GM19099 (cell line): ENCODE data around the gene SLC27A2.

Source experiments
- POLR2A ChIP-seq: IDR thresholded peaks from 3 replicates; pipeline ENCODE4 v1.6.1; 2011; ENCODE audit warnings: low read depth; ENCODE audit not compliant: insufficient read length; ENCODE audit errors: extremely low read depth

Gene SLC27A2

GRCh38 chr15:50150851-50151250, 31.1 kb upstream of the SLC27A2 start:
- no peak for TF ChIP-seq POLR2A

GRCh38 chr15:50151476-50151875, 30.5 kb upstream of the SLC27A2 start:
- no peak for TF ChIP-seq POLR2A

GRCh38 chr15:50162969-50163718, 18.9 kb upstream of the SLC27A2 start:
- no peak for TF ChIP-seq POLR2A

GRCh38 chr15:50163719-50164410, 18.1 kb upstream of the SLC27A2 start:
- no peak for TF ChIP-seq POLR2A

- TF ChIP-seq POLR2A = no peak
These were observed 17.5 kb upstream of the SLC27A2 start for GRCh38 chr15:50164458-50164857.

- TF ChIP-seq POLR2A = no peak
These were observed 15.8 kb upstream of the SLC27A2 start for GRCh38 chr15:50166216-50166615.

- TF ChIP-seq POLR2A = no peak
These were observed 14.9 kb upstream of the SLC27A2 start for GRCh38 chr15:50167110-50167509.

- TF ChIP-seq POLR2A = no peak
These were observed 13.6 kb upstream of the SLC27A2 start for GRCh38 chr15:50168379-50168778.

- TF ChIP-seq POLR2A = no peak
These were observed 13.1 kb upstream of the SLC27A2 start for GRCh38 chr15:50168783-50169411.

GRCh38 chr15:50176869-50177268, 5.1 kb upstream of the SLC27A2 start:
- no peak for TF ChIP-seq POLR2A

- no peak for TF ChIP-seq POLR2A
These were observed 1.9 kb upstream of the SLC27A2 start for GRCh38 chr15:50180091-50180490.

GRCh38 chr15:50180582-50180981, 1.4 kb upstream of the SLC27A2 start:
- TF ChIP-seq POLR2A = no peak

GRCh38 chr15:50181201-50181968, 611 bp upstream of the SLC27A2 start:
- TF ChIP-seq POLR2A = no peak

- no peak for TF ChIP-seq POLR2A
These were observed 420 bp downstream of the SLC27A2 start for GRCh38 chr15:50182219-50183013.
